K562 (cell line): Measurements from ENCODE around the gene SEMA3A. TPM values are rescaled to one million over a fixed set of nuclear protein-coding genes. Genes with fewer than 3 reads are reported as not detected.

Experiments
- ATAC-seq: fragments of 200-7000 bp; cut with Tn5 transposase; 3 replicates; pipeline ENCODE4 v1.9.1; 2020; ENCODE audit warnings: moderate library complexity
- BruUV-seq: library from RNA; stranded (reverse); fragments of 400-500 nt; replicated peaks from 2 replicates; lab custom pipeline; 2021; lab: Mats Ljungman, UMichigan
- CTCF ChIA-PET: fragments of 300-600 bp; formaldehyde crosslinking; extraction: SDS; loops from one replicate; lab custom pipeline; 2021; ENCODE audit warnings: low intra/inter-chr PET ratio; lab: Yijun Ruan, JAX
- POLR2A ChIA-PET: fragments of 300-600, 350-650 bp; sonication (Branson Sonifier 250); formaldehyde crosslinking; extraction: SDS; loops from one replicate; lab custom pipeline; 2021; ENCODE audit warnings: antibody characterized with exemption, inconsistent platforms; lab: Yijun Ruan, JAX
- DNase-seq, 4 experiments: peaks; one replicate each; pipeline versions ENCODE4 v3.0.0 to v3.0.0-alpha.2; 2011 to 2018; ENCODE audit warnings: low spot score in 3 of 4, mixed read lengths in 3 of 4; ENCODE audit errors: extremely low read depth in 1 of 4
- FAIRE-seq: peaks from 2 replicates; lab custom pipeline; 2011; peaks lifted over from hg19 to GRCh38; lab: Jason Lieb, UNC
- H2AFZ ChIP-seq: 2 replicates; pipeline ENCODE4 v1.6.0; 2011; ENCODE audit warnings: low read depth, low read length, control low read depth, inconsistent platforms
- H3K27ac ChIP-seq: fragments of 200-600 bp; 3 replicates; pipeline ENCODE4 v1.8.0; 2011; ENCODE audit warnings: low read depth, mild to moderate bottlenecking, control low read depth, inconsistent platforms, low read length, moderate library complexity, mixed read lengths; ENCODE audit errors: extremely low read depth
- H3K27me3 ChIP-seq, 2 experiments: fragments of 300-600 bp in 1 of 2; 2 replicates in 1 of 2; 3 replicates in 1 of 2; pipeline versions ENCODE4 v1.6.0 to v1.8.0; 2011; ENCODE audit warnings: inconsistent platforms in 2 of 2, low read length in 2 of 2, mild to moderate bottlenecking in 1 of 2, mixed read lengths in 1 of 2, moderate library complexity in 1 of 2; ENCODE audit not compliant: control insufficient read depth in 2 of 2, insufficient read depth in 2 of 2
- H3K36me3 ChIP-seq: fragments of 300-600 bp; 3 replicates; pipeline ENCODE4 v1.8.0; 2011; ENCODE audit warnings: mild to moderate bottlenecking, low read length, inconsistent platforms; ENCODE audit not compliant: control insufficient read depth, insufficient read depth
- H3K4me1 ChIP-seq, 2 experiments: fragments of 200-600 bp in 1 of 2; replicated peaks in 1 of 2; 2 replicates in 1 of 2; 3 replicates in 1 of 2; pipeline versions ENCODE4 v1.5.1 to v1.8.0; 2011; ENCODE audit warnings: inconsistent platforms in 2 of 2, low read length in 2 of 2, mild to moderate bottlenecking in 1 of 2, mixed read lengths in 1 of 2, moderate library complexity in 1 of 2; ENCODE audit not compliant: control insufficient read depth in 2 of 2, insufficient read depth in 2 of 2
- H3K4me2 ChIP-seq: 2 replicates; pipeline ENCODE4 v1.6.1; 2011; ENCODE audit warnings: low read length, control low read depth, inconsistent platforms, mixed read lengths; ENCODE audit not compliant: insufficient read depth
- H3K4me3 ChIP-seq: fragments of 200-600 bp; sonication (generic), shearing (Covaris generic); 2 replicates; pipeline ENCODE4 v1.5.1; 2016; ENCODE audit warnings: control low read depth, inconsistent platforms
- H3K79me2 ChIP-seq: fragments of 200-600 bp; 3 replicates; pipeline ENCODE4 v1.8.0; 2011; ENCODE audit warnings: low read length, inconsistent platforms; ENCODE audit not compliant: control insufficient read depth, insufficient read depth
- H3K9ac ChIP-seq, 2 experiments: 2 replicates each; pipeline versions ENCODE4 v1.6.0 to v1.6.1; 2011; ENCODE audit warnings: low read depth in 2 of 2, low read length in 2 of 2, control low read depth in 1 of 2, inconsistent platforms in 1 of 2, mild to moderate bottlenecking in 1 of 2, mixed read lengths in 1 of 2; ENCODE audit not compliant: insufficient read depth in 1 of 2
- H3K9me1 ChIP-seq: one replicate; pipeline ENCODE4 v1.6.0; 2011; ENCODE audit warnings: inconsistent platforms, mild to moderate bottlenecking, low read length, moderate library complexity; ENCODE audit not compliant: control insufficient read depth, insufficient read depth
- H3K9me3 ChIP-seq: replicated peaks from 2 replicates; pipeline ENCODE4 v1.5.1; 2011; ENCODE audit warnings: low read depth, low read length, inconsistent platforms; ENCODE audit not compliant: control insufficient read depth, insufficient read depth
- H4K20me1 ChIP-seq: replicated peaks from 2 replicates; pipeline ENCODE4 v1.6.1; 2011; ENCODE audit warnings: low read length, inconsistent platforms, mixed read lengths; ENCODE audit not compliant: control insufficient read depth, insufficient read depth
- GABPB2 ChIP-seq: fragments of 250-450 bp; sonication (Bioruptor Pico); conservative IDR thresholded peaks from 2 replicates; pipeline ENCODE4 v1.5.1; 2021; ENCODE audit warnings: mild to moderate bottlenecking
- MNT ChIP-seq, 2 experiments: fragments of 450-650 bp; conservative IDR thresholded peaks; 2 replicates each; pipeline ENCODE4 v1.6.1; 2017; ENCODE audit warnings: mild to moderate bottlenecking in 2 of 2, moderate library complexity in 2 of 2
- MTA2 ChIP-seq: fragments of 450-650 bp; IDR thresholded peaks from 2 replicates; pipeline ENCODE4 v1.6.1; 2016; ENCODE audit warnings: low read depth
- MTA3 ChIP-seq: fragments of 450-650 bp; formaldehyde crosslinking; IDR thresholded peaks from 2 replicates; pipeline ENCODE4 v1.6.1; 2017; ENCODE audit warnings: mild to moderate bottlenecking, borderline replicate concordance
- PHTF2 ChIP-seq: fragments of 250-450 bp; sonication (Bioruptor Pico); IDR thresholded peaks from 2 replicates; pipeline ENCODE4 v1.5.0; 2021; ENCODE audit warnings: mild to moderate bottlenecking
- ZBED1 ChIP-seq: IDR thresholded peaks from 2 replicates; pipeline ENCODE4 v1.6.1; 2014
- in situ Hi-C: fragments of 300-500 bp; cut with MboI; formaldehyde crosslinking; loops from 4 replicates; pipeline ENCODE4 v1.15.0; 2018; ENCODE audit warnings: inconsistent platforms, mixed read lengths
- intact Hi-C: fragments of 100-400 bp; cut with micrococcal nuclease; formaldehyde crosslinking; loops from 2 replicates; pipeline ENCODE4 v1.14.2; 2022
- polyA plus RNA-seq, 8 experiments: library from polyadenylated mRNA; depleted of rRNA in 4 of 8; stranded (reverse) in 5 of 8; unstranded in 3 of 8; fragments of >200 nt; fragmentation: Nextera tagmentation in 2 of 8; fragmentation: Illumina TruSeq in 1 of 8; extraction: Ambion mirVana in 2 of 8; extraction: Trizol in 1 of 8; gene quantifications; 2 replicates each; pipeline versions ENCODE4 v1.2.1 to v1.2.3, GENCODE V29; 2011 to 2014; ENCODE audit warnings: inconsistent platforms in 1 of 8, missing spikeins in 1 of 8
- total RNA-seq, 7 experiments: library from RNA; depleted of rRNA in 6 of 7; stranded (reverse); fragments of >200 nt in 6 of 7; fragmentation: Illumina TruSeq in 2 of 7; extraction: Trizol in 2 of 7; gene quantifications; 2 replicates each; pipeline versions ENCODE4 v1.2.1 to v1.2.3, GENCODE V29; 2011 to 2021; ENCODE audit warnings: low replicate concordance in 1 of 7
- TF ChIP-seq, protein P1 (sequence below): fragments of 250-450 bp; sonication (Bioruptor Pico); IDR thresholded peaks from 2 replicates; pipeline ENCODE4 v1.8.0; 2021; ENCODE audit warnings: borderline replicate concordance, mild to moderate bottlenecking, moderate library complexity; ENCODE audit not compliant: poor library complexity, severe bottlenecking
- TF ChIP-seq, protein P2 (sequence below): sonication (generic); formaldehyde crosslinking; IDR thresholded peaks from 2 replicates; pipeline ENCODE4 v1.8.0; 2022; ENCODE audit warnings: missing genetic modification reagents, mild to moderate bottlenecking, moderate library complexity, borderline replicate concordance
- TF ChIP-seq, protein P3 (sequence below), 3 experiments: fragments of 200-800 bp in 1 of 3; sonication (Bioruptor generic) in 1 of 3; sonication (generic) in 1 of 3; formaldehyde crosslinking in 1 of 3; IDR thresholded peaks; 2 replicates each; pipeline versions ENCODE4 v1.6.1 to v1.8.0; 2016 to 2022; ENCODE audit warnings: mild to moderate bottlenecking in 2 of 3, missing compliant biosample characterization in 2 of 3, missing genetic modification characterization in 2 of 3, missing genetic modification reagents in 1 of 3
- TF ChIP-seq, protein P4 (sequence below), 3 experiments: fragments of 200-800 bp in 1 of 3; fragments of 250-450 bp in 1 of 3; fragments of 450-650 bp in 1 of 3; sonication (Bioruptor Pico) in 1 of 3; sonication (Bioruptor generic) in 1 of 3; formaldehyde crosslinking in 1 of 3; IDR thresholded peaks; 2 replicates each; pipeline versions ENCODE4 v1.6.1 to v1.8.0; 2016 to 2022; ENCODE audit warnings: mild to moderate bottlenecking in 2 of 3, missing genetic modification characterization in 2 of 3, missing compliant biosample characterization in 1 of 3, moderate library complexity in 1 of 3
- TF ChIP-seq, protein P5 (sequence below), 2 experiments: fragments of 450-650 bp in 1 of 2; sonication (generic) in 1 of 2; formaldehyde crosslinking; conservative IDR thresholded peaks; 2 replicates each; pipeline versions ENCODE4 v1.4.0 to v1.8.1; 2020 to 2022; ENCODE audit warnings: mild to moderate bottlenecking in 1 of 2, missing genetic modification reagents in 1 of 2

SEMA3A gene
- total and polyA plus RNA-seq, 9 of the 15 experiments (the other 6 are each of a cell fraction or from before 2014, with no cell fraction given): 0.36 to 3.0 (median 1.1) TPM

GRCh38 chr7:84162584-84162983 is 32.0 kb downstream of the SEMA3A start (continued):
- TF ChIP-seq MNT (conservative IDR thresholded peaks at IDR 0.05): no peak
- TF ChIP-seq, protein P1, sequence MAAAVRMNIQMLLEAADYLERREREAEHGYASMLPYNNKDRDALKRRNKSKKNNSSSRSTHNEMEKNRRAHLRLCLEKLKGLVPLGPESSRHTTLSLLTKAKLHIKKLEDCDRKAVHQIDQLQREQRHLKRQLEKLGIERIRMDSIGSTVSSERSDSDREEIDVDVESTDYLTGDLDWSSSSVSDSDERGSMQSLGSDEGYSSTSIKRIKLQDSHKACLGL (CRISPR knock-in tag): no peak
- TF ChIP-seq, protein P2, sequence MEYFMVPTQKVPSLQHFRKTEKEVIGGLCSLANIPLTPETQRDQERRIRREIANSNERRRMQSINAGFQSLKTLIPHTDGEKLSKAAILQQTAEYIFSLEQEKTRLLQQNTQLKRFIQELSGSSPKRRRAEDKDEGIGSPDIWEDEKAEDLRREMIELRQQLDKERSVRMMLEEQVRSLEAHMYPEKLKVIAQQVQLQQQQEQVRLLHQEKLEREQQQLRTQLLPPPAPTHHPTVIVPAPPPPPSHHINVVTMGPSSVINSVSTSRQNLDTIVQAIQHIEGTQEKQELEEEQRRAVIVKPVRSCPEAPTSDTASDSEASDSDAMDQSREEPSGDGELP (CRISPR knock-in tag): no peak

- Histone ChIP-seq H3K9me1 (no peaks in the 10 kb centered on the region), H3K79me2 (no peaks in the 10 kb centered on the region), H3K36me3 (no peaks in the 10 kb centered on the region), H3K27me3 (no peaks in the 10 kb centered on the region), H3K9ac (no peak overlapping the region), H3K4me2 (no peak overlapping the region), H3K27ac (no peak overlapping the region), H3K4me3 (no peak overlapping the region), H4K20me1 (no peaks in the 10 kb centered on the region), H3K9me3 (no peaks in the 10 kb centered on the region; the same call in 1 of the 2 replicates), H3K4me1 (no peaks in the 10 kb centered on the region), H2AFZ (no peak overlapping the region)
- POLR2A ChIA-PET: no interaction called here
- intact Hi-C loops: no loop called here
- CTCF ChIA-PET: no interaction called here
- in situ Hi-C loops: no loop called here
- BruUV-seq: no TSS peak
- FAIRE-seq (no peak), DNase-seq (no peak), ATAC-seq (no peak)
- TF ChIP-seq, protein P3, sequence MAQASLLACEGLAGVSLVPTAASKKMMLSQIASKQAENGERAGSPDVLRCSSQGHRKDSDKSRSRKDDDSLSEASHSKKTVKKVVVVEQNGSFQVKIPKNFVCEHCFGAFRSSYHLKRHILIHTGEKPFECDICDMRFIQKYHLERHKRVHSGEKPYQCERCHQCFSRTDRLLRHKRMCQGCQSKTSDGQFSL (CRISPR knock-in tag; IDR thresholded peaks at IDR 0.05): no peak
- TF ChIP-seq, protein P3 (tag; IDR thresholded peaks at IDR 0.05): no peak
- no peak for TF ChIP-seq ZBED1
- TF ChIP-seq, protein P4, sequence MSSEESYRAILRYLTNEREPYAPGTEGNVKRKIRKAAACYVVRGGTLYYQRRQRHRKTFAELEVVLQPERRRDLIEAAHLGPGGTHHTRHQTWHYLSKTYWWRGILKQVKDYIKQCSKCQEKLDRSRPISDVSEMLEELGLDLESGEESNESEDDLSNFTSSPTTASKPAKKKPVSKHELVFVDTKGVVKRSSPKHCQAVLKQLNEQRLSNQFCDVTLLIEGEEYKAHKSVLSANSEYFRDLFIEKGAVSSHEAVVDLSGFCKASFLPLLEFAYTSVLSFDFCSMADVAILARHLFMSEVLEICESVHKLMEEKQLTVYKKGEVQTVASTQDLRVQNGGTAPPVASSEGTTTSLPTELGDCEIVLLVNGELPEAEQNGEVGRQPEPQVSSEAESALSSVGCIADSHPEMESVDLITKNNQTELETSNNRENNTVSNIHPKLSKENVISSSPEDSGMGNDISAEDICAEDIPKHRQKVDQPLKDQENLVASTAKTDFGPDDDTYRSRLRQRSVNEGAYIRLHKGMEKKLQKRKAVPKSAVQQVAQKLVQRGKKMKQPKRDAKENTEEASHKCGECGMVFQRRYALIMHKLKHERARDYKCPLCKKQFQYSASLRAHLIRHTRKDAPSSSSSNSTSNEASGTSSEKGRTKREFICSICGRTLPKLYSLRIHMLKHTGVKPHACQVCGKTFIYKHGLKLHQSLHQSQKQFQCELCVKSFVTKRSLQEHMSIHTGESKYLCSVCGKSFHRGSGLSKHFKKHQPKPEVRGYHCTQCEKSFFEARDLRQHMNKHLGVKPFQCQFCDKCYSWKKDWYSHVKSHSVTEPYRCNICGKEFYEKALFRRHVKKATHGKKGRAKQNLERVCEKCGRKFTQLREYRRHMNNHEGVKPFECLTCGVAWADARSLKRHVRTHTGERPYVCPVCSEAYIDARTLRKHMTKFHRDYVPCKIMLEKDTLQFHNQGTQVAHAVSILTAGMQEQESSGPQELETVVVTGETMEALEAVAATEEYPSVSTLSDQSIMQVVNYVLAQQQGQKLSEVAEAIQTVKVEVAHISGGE (CRISPR knock-in tag; IDR thresholded peaks at IDR 0.05): no peak
- TF ChIP-seq GABPB2: no peak
- TF ChIP-seq MTA3: no peak
- TF ChIP-seq, protein P5, sequence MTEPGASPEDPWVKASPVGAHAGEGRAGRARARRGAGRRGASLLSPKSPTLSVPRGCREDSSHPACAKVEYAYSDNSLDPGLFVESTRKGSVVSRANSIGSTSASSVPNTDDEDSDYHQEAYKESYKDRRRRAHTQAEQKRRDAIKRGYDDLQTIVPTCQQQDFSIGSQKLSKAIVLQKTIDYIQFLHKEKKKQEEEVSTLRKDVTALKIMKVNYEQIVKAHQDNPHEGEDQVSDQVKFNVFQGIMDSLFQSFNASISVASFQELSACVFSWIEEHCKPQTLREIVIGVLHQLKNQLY (CRISPR knock-in tag; conservative IDR thresholded peaks at IDR 0.05): no peak
- TF ChIP-seq MTA2: no peak
- TF ChIP-seq PHTF2 (CRISPR knock-in tag): no peak
These were observed 32.5 kb downstream of the SEMA3A start for GRCh38 chr7:84162125-84162524.
